Fibroblast of the aortic adventitia (primary cell): ENCODE results near the gene SOD1. TPM values are rescaled to one million over a fixed set of nuclear protein-coding genes. Genes with fewer than 3 reads are reported as not detected.

Experiments used
- DNase-seq: peaks from one replicate; pipeline ENCODE4 v3.0.0-alpha.2; 2010; ENCODE audit warnings: low read depth
- H3K4me3 ChIP-seq: 2 replicates; pipeline ENCODE4 v1.5.1; 2011; ENCODE audit warnings: low read depth, mild to moderate bottlenecking, control low read depth, low read length, moderate library complexity
- total RNA-seq: library from RNA; depleted of rRNA; stranded (reverse); fragments of >200 nt; gene quantifications from 2 replicates; pipeline ENCODE4 v1.2.3, GENCODE V29; 2012; ENCODE audit warnings: low replicate concordance
- TF ChIP-seq, protein P1 (sequence below): IDR thresholded peaks from 2 replicates; pipeline ENCODE4 v1.5.1; 2011; ENCODE audit warnings: mild to moderate bottlenecking, low read length, control low read depth, inconsistent platforms; ENCODE audit not compliant: insufficient read depth

The SOD1 gene
- total RNA-seq, 1 donor, result 217 TPM

- no peak for DNase-seq
- H3K4me3 ChIP-seq, result no peak overlapping the region
- TF ChIP-seq, protein P1, sequence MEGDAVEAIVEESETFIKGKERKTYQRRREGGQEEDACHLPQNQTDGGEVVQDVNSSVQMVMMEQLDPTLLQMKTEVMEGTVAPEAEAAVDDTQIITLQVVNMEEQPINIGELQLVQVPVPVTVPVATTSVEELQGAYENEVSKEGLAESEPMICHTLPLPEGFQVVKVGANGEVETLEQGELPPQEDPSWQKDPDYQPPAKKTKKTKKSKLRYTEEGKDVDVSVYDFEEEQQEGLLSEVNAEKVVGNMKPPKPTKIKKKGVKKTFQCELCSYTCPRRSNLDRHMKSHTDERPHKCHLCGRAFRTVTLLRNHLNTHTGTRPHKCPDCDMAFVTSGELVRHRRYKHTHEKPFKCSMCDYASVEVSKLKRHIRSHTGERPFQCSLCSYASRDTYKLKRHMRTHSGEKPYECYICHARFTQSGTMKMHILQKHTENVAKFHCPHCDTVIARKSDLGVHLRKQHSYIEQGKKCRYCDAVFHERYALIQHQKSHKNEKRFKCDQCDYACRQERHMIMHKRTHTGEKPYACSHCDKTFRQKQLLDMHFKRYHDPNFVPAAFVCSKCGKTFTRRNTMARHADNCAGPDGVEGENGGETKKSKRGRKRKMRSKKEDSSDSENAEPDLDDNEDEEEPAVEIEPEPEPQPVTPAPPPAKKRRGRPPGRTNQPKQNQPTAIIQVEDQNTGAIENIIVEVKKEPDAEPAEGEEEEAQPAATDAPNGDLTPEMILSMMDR, result no peak
Measured at GRCh38 chr21:31693222-31693621, 33.7 kb downstream of the SOD1 start.

DNA sequence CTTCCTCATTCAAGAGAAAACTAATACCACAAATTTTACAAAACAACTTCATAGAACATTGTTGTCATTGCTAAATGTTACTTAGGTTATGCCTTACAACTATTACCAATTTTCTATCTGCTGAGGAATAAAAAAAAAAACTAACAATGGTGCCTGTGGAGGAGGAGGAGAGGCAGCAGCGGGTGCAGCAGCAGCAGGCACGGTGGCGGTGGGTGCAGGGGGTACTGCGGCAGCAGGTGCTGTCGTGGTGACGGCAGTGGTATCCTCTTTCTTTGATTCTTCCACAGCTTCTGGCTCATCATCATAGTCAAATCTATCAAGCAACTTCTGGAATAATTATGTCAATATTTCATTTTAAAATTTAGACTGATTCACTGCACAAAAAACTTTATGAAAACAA, 36.9 kb downstream of the SOD1 start:
- TF ChIP-seq, protein P1, result no peak
- H3K4me3 ChIP-seq, result no peak overlapping the region
- DNase-seq, result no peak

- H3K4me3 ChIP-seq, result no peak overlapping the region
- TF ChIP-seq, protein P1, result no peak
- no peak for DNase-seq
Measured at GRCh38 chr21:31698461-31698860, 39.0 kb downstream of the SOD1 start.

GRCh38 chr21:31700040-31700439, 40.5 kb downstream of the SOD1 start:
- no peak overlapping the region for H3K4me3 ChIP-seq
- TF ChIP-seq, protein P1, result no peak

DNA sequence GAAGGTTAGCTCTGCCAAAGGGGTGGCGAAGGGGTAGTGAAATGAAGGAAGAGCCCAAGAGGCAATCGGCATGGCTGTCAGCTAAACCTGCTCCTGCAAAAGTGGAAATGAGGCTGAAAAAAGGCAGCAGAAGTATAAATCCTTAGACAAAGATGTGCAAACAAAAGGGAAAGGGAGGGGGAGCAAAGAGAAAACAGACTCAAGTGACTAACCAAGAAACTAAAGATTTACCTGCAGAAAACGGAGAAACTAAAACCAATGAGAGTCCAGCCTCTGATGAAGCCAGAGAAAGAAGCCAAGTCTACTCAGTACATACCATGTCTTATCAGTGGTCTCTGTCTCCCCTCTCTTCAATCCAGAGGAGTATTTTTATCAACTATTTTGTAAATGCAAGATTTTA, 47.1 kb downstream of the SOD1 start:
- DNase-seq, result no peak
- TF ChIP-seq, protein P1, result no peak
- H3K4me3 ChIP-seq, result no peak overlapping the region

More at GRCh38 chr21:31700040-31700439, 40.5 kb downstream of the SOD1 start:
- DNase-seq, result no peak

DNA sequence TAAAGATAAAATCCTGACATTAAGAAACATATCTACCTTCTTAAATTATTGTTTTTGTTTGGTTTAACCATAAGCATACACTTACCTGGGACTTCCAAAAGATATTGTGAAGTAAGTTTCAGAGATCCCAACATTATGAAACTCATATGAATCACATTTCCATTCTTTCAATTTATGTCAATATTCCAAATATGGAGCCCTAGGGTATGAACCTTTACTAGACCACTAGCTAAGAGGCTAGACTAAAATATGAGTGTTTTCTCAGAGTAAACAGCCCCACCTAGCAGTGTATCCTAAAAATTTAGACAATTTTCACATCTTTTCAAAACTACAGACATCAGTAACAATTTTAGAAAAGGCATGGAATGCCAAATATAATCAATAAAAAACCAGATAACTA, 48.0 kb downstream of the SOD1 start:
- DNase-seq, result no peak
- TF ChIP-seq, protein P1, result no peak

DNA sequence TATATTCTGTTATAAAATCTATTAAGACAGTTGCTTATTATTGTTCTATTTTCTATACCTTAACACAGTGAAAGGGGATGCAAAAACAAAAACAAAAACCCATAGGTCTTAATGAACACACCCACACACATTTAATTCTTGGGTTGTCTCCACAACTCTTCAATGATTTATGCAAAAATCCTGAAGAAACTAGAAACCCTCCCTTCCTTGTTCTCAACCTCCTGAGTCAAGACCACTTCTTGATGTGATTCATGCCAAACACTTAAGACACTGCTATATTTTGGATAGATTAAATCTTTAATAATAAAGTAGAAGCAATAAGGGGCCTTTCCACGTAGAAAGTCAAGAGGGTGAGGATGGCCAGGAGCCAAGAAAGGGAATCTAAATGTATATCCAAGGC, 49.0 kb downstream of the SOD1 start:
- DNase-seq, result no peak
- H3K4me3 ChIP-seq, result no peak overlapping the region
- TF ChIP-seq, protein P1, result no peak

More for the DNA sequence above, 48.0 kb downstream of the SOD1 start:
- no peak overlapping the region for H3K4me3 ChIP-seq
